Measurements from ENCODE around the gene ZBED6. TPM values are rescaled to one million over a fixed set of nuclear protein-coding genes. Genes with fewer than 3 reads are reported as not detected.
"Not testable (repeated sequence)": the region's sequence is repeated elsewhere in the genome, so short reads cannot be mapped to it uniquely, and the experiment has no call there.

The ZBED6 gene
- total RNA-seq, 2 experiments from 2014 or later = 12.2 to 32.1 TPM

DNA sequence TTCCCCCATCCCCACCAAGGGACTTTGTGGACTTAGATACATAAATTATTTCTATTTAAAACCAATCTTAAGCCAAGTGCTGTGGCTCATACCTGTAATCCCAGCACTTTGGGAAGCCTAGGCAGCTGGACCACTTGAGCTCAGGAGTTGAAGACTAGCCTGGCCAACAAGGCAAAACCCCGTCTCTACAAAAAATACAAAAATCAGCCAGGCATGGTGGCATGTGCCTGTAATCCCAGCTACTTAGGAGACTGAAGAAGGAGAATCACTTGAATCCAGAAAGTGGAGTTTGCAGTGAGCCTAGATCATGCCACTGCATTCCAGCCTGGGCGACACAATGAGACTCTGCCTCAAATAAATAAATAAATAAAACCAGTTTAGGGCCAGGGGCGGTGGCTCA lies 34.9 kb upstream of the ZBED6 start:
- H3K27ac ChIP-seq (ENCODE audit: low read depth, low read length, poor library complexity, severe bottlenecking) = peak overlapping the region; percentile 52
- peak overlapping the region; percentile 55 for H3K4me2 ChIP-seq (ENCODE audit: low read length)
- ChIA-PET CTCF (ENCODE audit: unreplicated experiment) (no interaction called here), POLR2A (interaction anchor here (0.8 to 1.0 kb wide), 3 partner anchors 11 to 57 kb away, joined by 3 to 6 read pairs (median 5); no protein-coding TSS in a partner anchor)
- peaks cover 66% of the 10 kb centered on the region for H3K4me1 ChIP-seq (ENCODE audit: insufficient read depth, low read length, poor library complexity, severe bottlenecking)
- peak overlapping the region; percentile 86 for H2AFZ ChIP-seq (ENCODE audit: low read length)
- TF ChIP-seq EZH2phosphoT487 (IDR thresholded peaks at IDR 0.05; ENCODE audit: borderline replicate concordance, low read depth, low read length) = no peak
- TF ChIP-seq, protein P1, sequence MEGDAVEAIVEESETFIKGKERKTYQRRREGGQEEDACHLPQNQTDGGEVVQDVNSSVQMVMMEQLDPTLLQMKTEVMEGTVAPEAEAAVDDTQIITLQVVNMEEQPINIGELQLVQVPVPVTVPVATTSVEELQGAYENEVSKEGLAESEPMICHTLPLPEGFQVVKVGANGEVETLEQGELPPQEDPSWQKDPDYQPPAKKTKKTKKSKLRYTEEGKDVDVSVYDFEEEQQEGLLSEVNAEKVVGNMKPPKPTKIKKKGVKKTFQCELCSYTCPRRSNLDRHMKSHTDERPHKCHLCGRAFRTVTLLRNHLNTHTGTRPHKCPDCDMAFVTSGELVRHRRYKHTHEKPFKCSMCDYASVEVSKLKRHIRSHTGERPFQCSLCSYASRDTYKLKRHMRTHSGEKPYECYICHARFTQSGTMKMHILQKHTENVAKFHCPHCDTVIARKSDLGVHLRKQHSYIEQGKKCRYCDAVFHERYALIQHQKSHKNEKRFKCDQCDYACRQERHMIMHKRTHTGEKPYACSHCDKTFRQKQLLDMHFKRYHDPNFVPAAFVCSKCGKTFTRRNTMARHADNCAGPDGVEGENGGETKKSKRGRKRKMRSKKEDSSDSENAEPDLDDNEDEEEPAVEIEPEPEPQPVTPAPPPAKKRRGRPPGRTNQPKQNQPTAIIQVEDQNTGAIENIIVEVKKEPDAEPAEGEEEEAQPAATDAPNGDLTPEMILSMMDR (conservative IDR thresholded peaks at IDR 0.05; ENCODE audit: low read length) = no peak
- peaks cover 4% of the 10 kb centered on the region for H3K79me2 ChIP-seq (ENCODE audit: insufficient read depth, low read depth, low read length)
- H3K9me2 ChIP-seq (ENCODE audit: insufficient read depth, low read length) = no peaks in the 10 kb centered on the region
- H3K36me3 ChIP-seq (ENCODE audit: insufficient read depth, low read length) = no peaks in the 10 kb centered on the region
- H3K4me3 ChIP-seq (ENCODE audit: low read depth, low read length, poor library complexity, severe bottlenecking) = no peak overlapping the region
- intact Hi-C loops (cut with micrococcal nuclease; ENCODE audit: unreplicated experiment) = loop anchor here (10.0 kb wide), 1 partner anchor 764 kb away; no protein-coding TSS in a partner anchor
- BruUV-seq (replicated peaks) = no TSS peak
- no peaks in the 10 kb centered on the region for H4K20me1 ChIP-seq (ENCODE audit: insufficient read depth, low read length)
- H3K9me3 ChIP-seq (ENCODE audit: low read length) = no peaks in the 10 kb centered on the region; the same call in 1 of the 2 replicates
- DNase-seq (ENCODE audit: low spot score) = no peak

DNA sequence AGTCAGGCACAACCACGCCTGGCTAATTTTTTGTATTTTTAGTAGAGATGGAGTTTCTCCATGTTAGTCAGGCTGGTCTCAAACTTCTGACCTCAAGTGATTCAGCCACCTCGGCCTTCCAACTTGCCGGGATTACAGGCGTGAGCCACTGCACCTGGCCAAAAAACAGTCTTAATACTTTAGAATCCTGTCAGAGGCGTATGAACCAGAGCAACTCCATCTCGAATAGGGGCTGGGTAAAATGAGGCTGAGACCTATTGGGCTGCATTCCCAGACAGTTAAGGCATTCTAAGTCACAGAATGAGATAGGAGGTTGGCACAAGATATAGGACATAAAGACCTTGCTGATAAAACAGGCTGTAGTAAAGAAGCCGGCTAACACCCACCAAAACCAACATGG lies 33.5 kb upstream of the ZBED6 start:
- H3K4me2 ChIP-seq (ENCODE audit: low read length) = not testable (repeated sequence)

DNA sequence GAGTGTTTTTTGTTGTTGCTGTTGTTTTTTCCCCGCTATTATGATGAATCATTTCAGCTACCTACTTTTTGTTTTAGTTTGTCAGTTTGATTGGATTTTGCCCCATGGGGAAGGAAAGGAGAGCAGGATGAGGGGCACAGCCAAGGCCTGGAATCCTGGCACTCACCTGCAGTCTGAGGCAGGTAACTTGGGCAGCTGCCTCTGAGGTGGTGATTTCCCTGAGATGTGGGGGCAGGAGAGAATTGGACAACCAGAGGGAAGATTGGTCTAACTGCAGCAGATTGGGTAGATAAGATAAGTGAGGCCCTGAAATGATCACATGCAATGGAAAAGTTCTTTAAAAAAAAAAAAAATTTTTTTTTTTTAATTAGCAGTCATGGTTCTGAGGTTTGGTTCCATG lies 31.9 kb upstream of the ZBED6 start:
- no peaks in the 10 kb centered on the region for H3K9me3 ChIP-seq (ENCODE audit: low read length)
- CTCF ChIA-PET (ENCODE audit: unreplicated experiment) = no interaction called here
- H3K4me3 ChIP-seq (ENCODE audit: low read depth, low read length, poor library complexity, severe bottlenecking) = no peak overlapping the region
- peaks cover 64% of the 10 kb centered on the region for H3K4me1 ChIP-seq (ENCODE audit: insufficient read depth, low read length, poor library complexity, severe bottlenecking)
- no peak for TF ChIP-seq EZH2phosphoT487 (IDR thresholded peaks at IDR 0.05; ENCODE audit: borderline replicate concordance, low read depth, low read length)
- TF ChIP-seq, protein P1 (conservative IDR thresholded peaks at IDR 0.05; ENCODE audit: low read length) = no peak
- H3K36me3 ChIP-seq (ENCODE audit: insufficient read depth, low read length) = peaks cover 16% of the 10 kb centered on the region
- H3K9me2 ChIP-seq (ENCODE audit: insufficient read depth, low read length) = no peaks in the 10 kb centered on the region
- no peak overlapping the region; the same call in 1 of the 2 replicates for H2AFZ ChIP-seq (ENCODE audit: low read length)
- peaks cover 34% of the 10 kb centered on the region for H3K79me2 ChIP-seq (ENCODE audit: insufficient read depth, low read depth, low read length)
- H4K20me1 ChIP-seq (ENCODE audit: insufficient read depth, low read length) = no peaks in the 10 kb centered on the region
- peak overlapping the region; percentile 98 for H3K27ac ChIP-seq (ENCODE audit: low read depth, low read length, poor library complexity, severe bottlenecking)
- BruUV-seq (replicated peaks) = no TSS peak
- DNase-seq (ENCODE audit: low spot score) = no peak
- intact Hi-C loops (cut with micrococcal nuclease; ENCODE audit: unreplicated experiment) = loop anchor here (10.0 kb wide), 1 partner anchor 761 kb away; no protein-coding TSS in a partner anchor
- POLR2A ChIA-PET = interaction anchor here (0.9 to 4.3 kb wide), 7 partner anchors 10 to 137 kb away, joined by 3 to 84 read pairs (median 4); partner anchors contain the start of gene ATP2B4
- peak overlapping the region; percentile 87 for H3K4me2 ChIP-seq (ENCODE audit: low read length)

More for the DNA sequence above, 33.5 kb upstream of the ZBED6 start:
- H3K36me3 ChIP-seq (ENCODE audit: insufficient read depth, low read length); BruUV-seq (replicated peaks); H3K9me2 ChIP-seq (ENCODE audit: insufficient read depth, low read length); DNase-seq (ENCODE audit: low spot score); H3K9me3 ChIP-seq (ENCODE audit: low read length); H3K4me3 ChIP-seq (ENCODE audit: low read depth, low read length, poor library complexity, severe bottlenecking); CTCF ChIA-PET (ENCODE audit: unreplicated experiment); H4K20me1 ChIP-seq (ENCODE audit: insufficient read depth, low read length): not testable (repeated sequence)
- H3K79me2 ChIP-seq (ENCODE audit: insufficient read depth, low read depth, low read length) = peaks cover 19% of the 10 kb centered on the region
- peak overlapping the region; percentile 25 for H3K27ac ChIP-seq (ENCODE audit: low read depth, low read length, poor library complexity, severe bottlenecking)
- POLR2A ChIA-PET = interaction anchor here (1.0 to 1.1 kb wide), 2 partner anchors 18 to 20 kb away, joined by 3 read pairs; no protein-coding TSS in a partner anchor
- peaks cover 53% of the 10 kb centered on the region for H3K4me1 ChIP-seq (ENCODE audit: insufficient read depth, low read length, poor library complexity, severe bottlenecking)
- intact Hi-C loops (cut with micrococcal nuclease; ENCODE audit: unreplicated experiment) = loop anchor here (10.0 kb wide), 1 partner anchor 763 kb away; no protein-coding TSS in a partner anchor
- peak overlapping the region; percentile 32; the same call in 1 of the 2 replicates for H2AFZ ChIP-seq (ENCODE audit: low read length)

All from OCI-LY7 (cell line).